Hepatocyte (in vitro differentiated cells): ENCODE results near the gene HES1.

ENCODE experiments used
- CTCF ChIP-seq: fragments of 200-600 bp; sonication (generic); IDR thresholded peaks from 2 replicates; pipeline ENCODE4 v1.5.1; 2016; ENCODE audit warnings: antibody characterized with exemption, mild to moderate bottlenecking; ENCODE audit not compliant: poor library complexity
- EZH2 ChIP-seq: fragments of 200-600 bp; sonication (generic); IDR thresholded peaks from 2 replicates; pipeline ENCODE4 v1.6.1; 2016; ENCODE audit warnings: antibody characterized with exemption, mild to moderate bottlenecking, borderline replicate concordance
- EZH2phosphoT487 ChIP-seq: fragments of 200-600 bp; sonication (generic); IDR thresholded peaks from one replicate; pipeline ENCODE4 v1.6.1; 2018; ENCODE audit warnings: antibody characterized with exemption, mild to moderate bottlenecking, low read depth, moderate library complexity; ENCODE audit not compliant: unreplicated experiment, severe bottlenecking

- TF ChIP-seq CTCF (no peak), EZH2 (no peak), EZH2phosphoT487 (no peak)
These were observed 2.8 kb downstream of the HES1 start for GRCh38 chr3:194138732-194139070.
